ENCODE measurements around the gene TACC3.

- no peak for TF ChIP-seq CTCF (IDR thresholded peaks at IDR 0.05; ENCODE audit: low read length)
- TF ChIP-seq EZH2phosphoT487 (IDR thresholded peaks at IDR 0.05; ENCODE audit: low read length): no peak
These were observed 43.3 kb downstream of the TACC3 start for GRCh38 chr4:1764670-1765069.
